Activated CD4-positive, alpha-beta T cell treated with anti-CD3 and anti-CD28 coated beads, Interleukin-2, Interleukin-6, amounts not matched to agents 100 ng/mL and 50 ng/mL, durations not matched to agents 16 hours and 8 hours (primary cell): ENCODE data around the gene TP53I13.
A peak's percentile ranks its signal among the peaks of the same experiment; 100 is the strongest.
"Not testable (repeated sequence)": the region's sequence is repeated elsewhere in the genome, so short reads cannot be mapped to it uniquely, and the experiment has no call there.

Experiments
- DNase-seq: peaks from one replicate; pipeline ENCODE4 v3.0.0-alpha.2; 2020

TP53I13 gene, protein sequence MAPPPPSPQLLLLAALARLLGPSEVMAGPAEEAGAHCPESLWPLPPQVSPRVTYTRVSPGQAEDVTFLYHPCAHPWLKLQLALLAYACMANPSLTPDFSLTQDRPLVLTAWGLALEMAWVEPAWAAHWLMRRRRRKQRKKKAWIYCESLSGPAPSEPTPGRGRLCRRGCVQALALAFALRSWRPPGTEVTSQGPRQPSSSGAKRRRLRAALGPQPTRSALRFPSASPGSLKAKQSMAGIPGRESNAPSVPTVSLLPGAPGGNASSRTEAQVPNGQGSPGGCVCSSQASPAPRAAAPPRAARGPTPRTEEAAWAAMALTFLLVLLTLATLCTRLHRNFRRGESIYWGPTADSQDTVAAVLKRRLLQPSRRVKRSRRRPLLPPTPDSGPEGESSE

DNA sequence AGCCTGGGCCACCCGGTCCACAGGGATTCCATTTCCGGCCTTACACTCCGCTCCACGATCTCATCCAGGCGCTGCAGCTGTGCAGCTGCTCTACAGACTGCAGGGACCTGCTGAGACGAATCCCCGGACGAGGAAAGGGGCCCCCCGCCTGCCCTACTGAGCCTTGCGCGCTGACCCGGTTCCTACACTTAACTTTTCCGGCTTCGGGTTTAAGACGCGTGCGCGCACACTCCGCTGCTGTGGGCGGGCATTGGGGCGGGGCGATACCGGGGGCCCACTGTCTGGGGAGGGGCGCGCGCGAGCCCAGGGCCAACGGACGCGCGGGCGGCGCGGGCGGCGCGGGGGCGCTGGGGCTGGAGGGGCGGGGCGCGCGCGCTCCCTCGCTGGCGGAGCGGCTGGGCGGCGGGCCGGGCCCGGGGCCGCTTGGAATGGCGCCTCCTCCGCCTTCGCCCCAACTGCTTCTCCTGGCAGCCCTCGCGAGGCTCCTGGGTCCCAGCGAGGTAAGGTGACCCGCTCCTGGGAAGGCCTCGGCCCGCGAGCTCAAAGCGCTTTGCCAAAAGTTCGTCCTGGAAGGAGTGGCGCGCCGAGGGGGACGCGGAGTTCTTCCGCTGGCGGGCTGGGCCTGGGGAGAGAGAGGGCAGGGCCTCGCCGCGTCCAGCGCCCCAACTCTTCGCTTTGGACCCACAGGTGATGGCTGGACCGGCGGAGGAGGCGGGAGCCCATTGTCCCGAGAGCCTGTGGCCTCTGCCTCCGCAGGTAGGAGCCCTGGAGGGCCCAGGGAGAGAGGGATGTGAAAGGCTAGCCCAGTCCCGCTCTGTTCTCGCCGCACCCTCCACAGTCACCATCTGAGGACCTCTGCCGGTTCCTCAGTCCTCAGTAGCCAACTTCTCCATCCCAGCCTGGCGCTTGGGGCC lies at the start of gene TP53I13:
TSS of gene TP53I13 (plus strand) at position 371 of the 914 bp plus-strand sequence. CDS start at position 429, 58 bp downstream.
- peak; percentile 95 for DNase-seq

DNA sequence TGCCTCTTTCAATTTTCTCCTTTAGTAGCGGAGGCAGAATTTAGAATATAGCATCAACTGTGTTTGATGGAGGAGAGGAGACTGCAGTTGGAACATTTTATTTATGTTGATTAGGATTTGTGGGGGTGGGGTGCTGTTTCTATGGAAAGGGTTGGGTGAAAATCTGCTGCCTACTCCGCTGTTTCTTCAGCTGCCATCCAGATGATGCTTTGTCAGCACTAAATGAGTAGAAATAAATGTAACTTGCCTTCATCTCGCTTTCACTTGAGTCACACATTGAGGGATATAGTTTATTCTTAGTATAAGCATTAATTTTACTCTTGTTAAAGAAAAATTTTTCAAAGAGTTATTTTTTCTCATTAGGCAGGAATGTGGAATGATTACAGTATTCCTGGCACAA lies 43.8 kb upstream of the TP53I13 start:
- no peak for DNase-seq

DNA sequence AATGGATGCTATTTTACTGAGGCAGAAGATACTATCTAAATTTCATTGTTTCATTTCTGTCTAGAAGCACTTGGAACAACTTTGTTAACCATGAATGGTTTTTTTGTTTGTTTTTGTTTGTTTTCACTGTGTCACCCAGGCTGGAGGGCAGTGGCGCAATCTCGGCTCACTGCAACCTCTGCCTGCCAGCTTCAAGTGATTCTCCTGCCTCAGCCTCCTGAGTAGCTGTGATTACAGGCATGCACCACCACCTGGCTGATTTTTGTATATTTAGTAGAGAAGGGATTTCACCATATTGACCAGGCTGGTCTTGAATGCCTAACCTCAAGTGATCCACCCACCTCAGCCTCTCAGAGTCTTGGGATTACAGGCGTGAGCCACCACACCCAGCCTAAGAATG lies 42.2 kb upstream of the TP53I13 start:
- DNase-seq: no peak

DNA sequence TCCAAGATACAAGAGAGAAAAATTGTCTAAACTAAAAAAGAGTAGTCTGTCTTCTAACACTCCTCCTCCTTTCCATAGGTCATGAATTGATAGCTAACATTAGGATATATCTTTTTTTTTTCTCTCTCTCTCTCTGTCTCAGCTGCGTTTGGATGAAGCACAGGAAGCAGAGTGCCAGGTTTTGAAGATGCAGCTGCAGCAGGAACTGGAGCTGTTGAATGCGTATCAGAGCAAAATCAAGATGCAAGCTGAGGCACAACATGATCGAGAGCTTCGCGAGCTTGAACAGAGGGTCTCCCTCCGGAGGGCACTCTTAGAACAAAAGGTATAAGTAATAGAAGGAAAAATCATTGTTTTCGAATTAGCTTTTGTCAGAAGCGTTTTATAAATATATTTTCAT lies 34.5 kb upstream of the TP53I13 start:
- DNase-seq: no peak

DNA sequence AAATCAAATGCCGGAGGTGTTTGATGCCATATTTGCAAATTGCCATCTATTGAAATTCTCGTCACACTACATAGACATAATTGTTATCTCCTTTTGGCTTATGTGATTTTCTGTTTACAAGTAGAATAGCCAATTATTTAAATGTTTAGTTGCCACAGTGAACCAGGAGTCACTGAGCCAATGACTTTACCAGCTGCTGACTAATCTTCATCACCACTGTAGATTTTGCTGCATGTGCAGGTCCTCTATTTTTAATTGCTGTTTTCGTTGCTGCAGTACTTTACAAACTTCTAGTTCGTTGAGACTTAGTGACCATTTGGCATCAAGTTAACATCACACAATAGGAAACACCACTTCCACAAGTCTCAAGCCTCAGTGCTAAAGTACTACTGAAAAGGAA lies 24.4 kb upstream of the TP53I13 start:
- DNase-seq: no peak

DNA sequence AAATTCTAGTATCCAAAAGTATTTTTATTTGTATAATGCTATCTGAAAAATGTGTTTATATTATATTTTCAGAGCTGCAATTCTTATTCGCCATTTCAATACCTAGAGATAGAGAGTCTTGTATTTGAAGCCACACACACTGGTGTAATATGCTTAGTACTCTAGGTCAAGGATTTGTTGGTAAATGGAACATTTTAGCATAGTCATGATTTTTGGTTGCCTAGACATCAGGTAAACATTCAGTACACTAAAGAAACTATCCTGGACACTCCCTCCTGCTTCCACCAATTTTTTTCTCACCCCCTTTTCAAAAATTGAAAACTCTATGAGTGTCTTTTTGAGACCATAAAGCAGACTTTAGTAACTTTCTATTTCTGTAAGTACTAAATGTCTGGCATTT lies 22.4 kb upstream of the TP53I13 start:
- DNase-seq: no peak

DNA sequence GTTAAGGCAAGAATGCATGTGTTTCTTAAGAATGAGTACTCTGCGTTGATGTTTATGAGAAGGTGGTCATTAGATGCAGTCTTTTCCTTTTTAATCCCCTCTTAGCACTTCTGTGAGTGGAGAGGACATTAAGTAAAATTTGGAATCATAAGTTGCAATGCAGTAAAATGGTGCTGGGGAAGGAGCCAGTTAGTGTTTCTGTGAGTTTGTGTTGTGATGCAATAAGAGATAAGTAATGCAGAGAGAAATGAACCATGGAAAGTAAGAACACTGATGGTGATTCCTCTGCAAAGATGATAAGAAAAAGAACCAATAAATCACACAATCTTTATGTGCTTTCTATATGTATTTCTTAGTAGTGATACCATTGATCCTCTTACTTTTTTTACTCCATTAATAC lies 21.7 kb upstream of the TP53I13 start:
- no peak for DNase-seq

DNA sequence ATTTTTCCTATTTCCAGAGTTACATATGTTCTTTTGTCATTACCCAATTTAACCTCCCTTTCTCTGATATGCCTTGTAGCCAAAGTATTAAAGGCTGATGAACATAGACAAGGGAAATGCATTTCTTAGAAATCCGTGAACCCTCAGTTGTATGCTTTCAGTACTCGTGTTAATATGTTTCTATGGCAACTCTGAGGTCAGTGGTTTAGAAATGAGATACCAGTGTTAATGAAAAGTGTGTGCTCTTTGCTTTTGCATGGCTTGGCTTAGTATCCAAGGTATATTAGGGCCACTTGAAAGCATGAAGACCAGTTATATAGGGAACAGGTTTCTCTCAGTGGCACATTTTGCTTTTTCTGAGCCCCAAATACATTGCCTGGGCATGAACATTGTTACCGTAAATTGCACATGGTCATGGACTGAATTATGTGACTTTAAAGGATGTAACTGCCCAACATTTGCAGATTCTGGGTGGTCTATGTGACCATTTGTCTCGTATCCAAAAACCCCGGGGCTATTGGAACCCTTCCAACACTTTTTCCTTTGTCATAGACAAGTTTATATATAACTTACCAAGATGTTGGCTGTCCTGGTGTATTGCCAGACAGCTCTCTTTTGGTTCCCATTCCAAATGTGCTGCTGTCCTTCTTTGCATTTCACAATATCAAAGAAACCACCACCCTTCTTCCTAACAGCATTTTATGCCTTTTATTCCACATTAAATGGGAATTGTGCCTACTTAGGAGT lies 19.2 kb upstream of the TP53I13 start:
- DNase-seq: peak; percentile 53

DNA sequence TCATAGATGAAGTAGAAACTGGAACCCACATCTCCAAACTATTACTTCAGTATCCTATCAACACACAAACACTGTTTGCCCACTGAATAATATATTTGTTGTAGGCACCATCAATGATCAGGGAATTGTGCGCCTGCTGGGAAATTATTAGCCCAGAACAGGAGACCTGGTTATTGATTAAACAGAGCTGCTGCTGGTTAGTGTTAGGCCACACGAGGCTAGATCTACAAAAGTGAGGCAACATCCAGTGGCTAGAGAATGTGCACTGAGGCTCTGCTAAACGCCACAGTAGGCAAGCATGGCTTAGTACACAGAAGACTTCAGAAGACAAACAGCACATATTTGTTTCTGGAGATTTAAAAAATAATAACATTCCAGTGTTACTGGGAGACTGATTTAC lies 12.7 kb upstream of the TP53I13 start:
- DNase-seq: no peak

DNA sequence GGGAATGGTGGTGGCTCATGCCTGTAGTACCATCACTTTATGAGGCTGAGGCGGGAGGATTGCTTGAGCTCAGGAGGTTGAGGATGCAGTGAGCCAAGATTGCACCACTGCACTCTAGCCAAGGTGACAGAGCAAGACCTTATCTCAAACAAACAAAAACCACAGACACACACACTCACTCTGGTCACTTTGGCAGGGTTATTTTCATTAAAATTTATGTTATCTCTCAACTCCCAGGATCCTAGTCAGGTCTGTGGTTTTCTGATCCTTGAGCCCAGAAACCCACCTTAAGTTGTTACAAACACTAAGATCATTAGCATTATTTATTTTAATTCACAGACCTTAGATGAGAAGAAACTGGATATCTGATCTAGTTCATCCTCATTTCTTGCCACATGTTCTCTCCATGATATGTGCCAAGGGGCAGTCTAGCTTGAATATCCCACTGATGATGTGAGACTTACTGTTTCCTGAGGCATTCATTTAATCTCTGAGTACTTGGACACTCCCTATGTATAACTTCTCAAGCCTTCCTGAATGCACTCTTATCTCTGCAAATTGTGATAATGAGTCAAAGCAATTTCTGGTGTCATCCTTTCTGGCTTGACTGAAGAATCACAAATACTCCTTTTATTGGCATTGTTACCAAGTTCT lies 11.3 kb upstream of the TP53I13 start:
- DNase-seq: no peak

DNA sequence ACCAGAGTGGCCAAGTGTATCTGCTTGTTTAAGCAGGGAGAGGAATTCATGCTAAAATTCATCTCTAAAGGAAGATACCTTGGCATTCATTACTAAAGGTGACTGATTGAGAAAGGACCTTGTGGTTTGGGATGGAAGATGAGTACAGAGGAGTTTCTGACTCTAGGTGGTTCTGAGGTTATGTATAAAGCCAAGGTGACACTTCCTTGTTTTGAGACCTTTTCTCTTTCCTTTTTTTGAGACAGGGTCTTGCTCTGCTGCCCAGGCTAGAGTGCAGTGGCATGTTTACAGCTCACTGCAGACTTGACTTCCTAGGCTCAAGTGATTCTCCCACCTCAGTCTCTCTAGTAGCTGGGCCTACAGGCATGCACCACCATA lies 10.8 kb upstream of the TP53I13 start:
- peak; percentile 38 for DNase-seq

DNA sequence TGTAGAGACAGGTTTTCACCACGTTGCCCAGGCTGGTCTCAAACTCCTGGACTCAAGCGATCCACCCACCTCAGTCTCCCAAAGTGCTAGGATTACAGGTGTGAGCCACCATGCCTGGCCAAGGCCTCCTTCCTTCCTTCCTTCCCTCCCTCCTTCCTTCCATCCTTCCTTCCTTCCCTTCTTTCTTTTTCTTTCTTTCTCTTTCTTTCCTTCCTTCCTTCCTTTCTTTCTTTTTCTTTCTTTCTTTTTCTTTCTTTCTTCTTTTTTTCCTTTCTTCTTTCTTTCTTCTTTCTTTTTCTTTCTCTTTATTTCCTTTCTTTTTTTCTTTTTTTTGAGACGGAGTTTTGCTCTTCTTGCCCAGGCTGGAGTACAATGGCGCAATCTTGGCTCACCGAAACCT lies 10.4 kb upstream of the TP53I13 start:
- not testable (repeated sequence) for DNase-seq

DNA sequence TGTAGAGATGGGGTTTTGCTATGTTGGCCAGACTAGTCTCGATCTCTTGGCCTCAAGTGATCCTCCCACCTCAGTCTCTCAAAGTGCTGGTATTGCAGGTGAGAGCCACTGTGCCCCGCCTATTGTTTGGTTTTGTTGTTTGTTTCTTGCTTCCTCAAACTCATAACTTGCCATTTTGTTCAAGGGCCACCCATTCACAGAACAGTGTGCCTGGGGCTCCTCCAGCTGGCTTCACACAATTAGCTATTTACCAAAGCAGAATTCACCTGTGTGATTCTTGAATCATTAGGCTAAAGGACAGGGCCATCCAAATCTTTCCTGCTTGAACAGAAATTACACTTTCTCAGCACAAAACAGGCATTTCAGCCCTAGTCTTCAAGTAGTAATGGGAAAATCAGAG lies 8.9 kb upstream of the TP53I13 start:
- DNase-seq: no peak

DNA sequence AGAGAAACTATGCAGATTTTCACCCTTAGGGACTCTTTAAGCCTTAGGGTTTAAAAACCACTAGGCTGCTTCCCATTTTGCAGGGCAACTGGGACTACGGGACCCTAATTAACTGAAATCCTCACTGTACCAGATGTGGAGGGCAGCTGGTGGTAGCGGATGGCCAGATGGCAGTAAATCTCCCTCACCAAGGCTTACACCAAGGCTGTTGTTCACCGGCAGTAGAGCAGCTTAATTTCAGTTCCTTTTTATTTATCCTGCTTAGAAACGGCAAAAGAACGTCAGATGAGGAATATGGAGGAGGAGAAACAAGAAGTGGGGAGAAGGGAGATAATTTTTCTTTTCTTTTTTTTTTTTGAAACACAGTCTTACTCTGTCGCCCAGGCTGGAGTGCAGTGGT lies 8.2 kb upstream of the TP53I13 start:
- DNase-seq: no peak

DNA sequence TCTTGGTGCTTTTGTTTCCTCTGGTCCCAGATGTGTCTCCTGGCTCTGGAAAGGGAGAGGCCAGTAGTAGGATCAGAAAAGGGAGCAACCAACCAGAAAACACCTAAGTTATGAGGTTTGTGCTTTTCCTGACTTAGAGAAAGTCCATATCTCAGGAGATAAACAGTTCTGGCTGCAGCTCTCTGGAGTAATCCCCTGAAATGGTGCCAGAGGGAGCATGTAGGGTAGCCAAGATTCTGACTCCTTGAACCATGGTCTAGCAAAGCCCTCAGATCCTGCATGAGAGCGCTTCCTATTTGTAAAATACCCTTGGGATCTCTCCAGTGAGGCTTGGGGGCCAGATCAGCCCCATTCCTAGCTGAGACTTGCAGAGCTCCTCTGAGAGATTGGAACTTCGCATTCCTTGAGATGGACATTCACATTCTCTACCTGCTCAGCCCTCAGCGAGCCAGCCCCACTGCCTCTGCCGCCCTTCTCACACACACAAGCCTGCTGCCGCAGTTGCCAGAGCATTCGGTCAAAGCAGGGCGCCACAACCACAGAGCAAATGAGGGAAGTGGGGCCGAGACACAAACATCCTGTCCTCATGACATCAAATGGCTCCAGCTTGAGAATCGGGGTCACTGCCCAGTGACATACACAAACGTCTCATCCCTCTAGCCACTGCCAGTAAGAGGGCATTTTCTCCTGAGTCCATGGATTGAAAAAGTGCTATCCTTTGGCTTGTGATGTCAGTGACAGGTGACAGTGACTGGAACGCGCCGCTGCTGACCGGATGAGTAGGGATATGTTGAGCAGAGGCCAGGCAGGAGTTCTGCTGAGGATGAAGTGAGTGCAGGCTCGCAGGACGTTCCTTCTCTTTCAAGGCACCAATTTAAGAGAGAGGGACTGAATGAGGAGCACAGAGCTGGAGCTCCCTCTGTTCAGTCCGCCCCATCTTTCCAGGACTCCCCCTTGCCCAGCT lies 6.7 kb upstream of the TP53I13 start:
- DNase-seq: no peak

DNA sequence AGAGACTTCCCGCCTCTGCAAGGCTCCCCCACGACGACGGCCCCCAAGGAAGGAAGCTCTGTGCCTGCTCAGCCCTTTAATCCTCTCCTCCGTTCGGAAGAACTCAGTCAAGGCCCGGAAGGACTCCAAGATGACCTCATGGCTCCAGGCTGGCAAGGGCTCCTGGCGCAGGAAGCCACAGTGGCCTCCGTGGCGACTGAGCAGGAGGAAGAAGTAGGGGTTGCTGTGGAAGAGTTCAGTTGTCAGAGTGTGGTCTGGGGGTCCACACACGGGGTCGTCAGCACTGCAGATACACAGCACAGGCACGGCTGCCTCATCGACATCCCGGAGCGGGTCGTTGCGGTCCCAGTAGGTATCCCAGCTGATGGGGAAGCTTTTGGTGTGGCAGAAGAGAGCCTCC lies 5.9 kb upstream of the TP53I13 start:
- DNase-seq: no peak

DNA sequence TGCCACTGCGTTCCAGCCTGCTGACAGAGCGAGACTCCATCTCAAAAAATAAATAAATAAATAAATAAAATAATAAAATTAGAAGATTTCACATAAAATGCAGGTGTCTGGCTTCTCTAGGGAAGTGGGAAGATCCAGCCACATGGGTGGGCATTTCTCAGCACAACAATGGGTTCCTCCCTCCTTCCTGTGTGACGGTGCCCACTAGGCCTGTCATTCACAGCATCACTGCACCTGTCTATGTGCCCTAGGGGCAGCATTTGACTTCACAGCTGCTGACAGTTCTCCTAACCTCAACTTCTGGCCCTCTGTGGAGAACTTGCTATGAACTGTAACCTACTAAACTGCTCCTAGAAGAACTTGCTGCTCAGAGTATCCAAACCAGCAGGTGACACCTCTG lies 4.7 kb upstream of the TP53I13 start:
- no peak for DNase-seq

DNA sequence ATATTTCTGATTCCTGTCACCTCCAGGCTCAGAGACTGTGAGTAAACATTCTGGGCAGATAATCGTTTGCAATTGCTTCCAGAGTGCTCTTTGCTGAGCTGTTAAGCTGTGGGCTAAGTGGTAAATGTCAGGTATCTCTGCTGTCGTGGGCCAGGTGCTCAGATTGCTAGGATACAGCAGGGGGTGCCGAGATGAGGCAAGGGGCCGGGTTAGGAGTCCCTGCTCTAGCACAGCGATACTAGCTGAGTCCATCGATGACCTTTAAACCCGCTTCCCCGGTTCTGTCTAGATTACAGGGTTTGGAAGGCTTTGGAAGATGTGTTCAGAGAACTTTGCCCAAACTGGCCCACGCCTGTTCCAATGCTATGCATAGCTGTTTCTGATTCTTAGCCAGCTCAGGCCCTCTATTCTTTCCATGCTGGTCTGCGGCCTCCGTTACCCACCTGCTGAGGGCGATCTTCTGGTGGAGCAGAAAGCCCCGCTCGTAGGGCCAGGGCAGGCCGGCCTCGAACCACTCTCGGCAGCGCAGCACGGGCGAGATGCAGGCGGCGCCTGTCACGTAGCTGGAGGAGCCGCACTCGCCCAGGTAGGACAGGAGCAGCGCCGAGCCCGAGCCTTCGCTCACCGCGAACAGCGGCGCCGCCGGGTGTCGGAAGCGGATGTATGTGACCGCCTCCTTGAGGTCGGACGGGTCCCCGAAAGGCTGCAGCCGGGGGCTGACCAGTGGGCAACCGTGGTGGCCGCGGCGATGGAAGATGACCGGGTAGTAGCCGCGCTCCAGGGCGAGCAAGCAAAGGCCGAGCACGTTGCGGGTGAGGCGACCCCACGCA lies 2.6 kb upstream of the TP53I13 start:
- peak; percentile 72 for DNase-seq

DNA sequence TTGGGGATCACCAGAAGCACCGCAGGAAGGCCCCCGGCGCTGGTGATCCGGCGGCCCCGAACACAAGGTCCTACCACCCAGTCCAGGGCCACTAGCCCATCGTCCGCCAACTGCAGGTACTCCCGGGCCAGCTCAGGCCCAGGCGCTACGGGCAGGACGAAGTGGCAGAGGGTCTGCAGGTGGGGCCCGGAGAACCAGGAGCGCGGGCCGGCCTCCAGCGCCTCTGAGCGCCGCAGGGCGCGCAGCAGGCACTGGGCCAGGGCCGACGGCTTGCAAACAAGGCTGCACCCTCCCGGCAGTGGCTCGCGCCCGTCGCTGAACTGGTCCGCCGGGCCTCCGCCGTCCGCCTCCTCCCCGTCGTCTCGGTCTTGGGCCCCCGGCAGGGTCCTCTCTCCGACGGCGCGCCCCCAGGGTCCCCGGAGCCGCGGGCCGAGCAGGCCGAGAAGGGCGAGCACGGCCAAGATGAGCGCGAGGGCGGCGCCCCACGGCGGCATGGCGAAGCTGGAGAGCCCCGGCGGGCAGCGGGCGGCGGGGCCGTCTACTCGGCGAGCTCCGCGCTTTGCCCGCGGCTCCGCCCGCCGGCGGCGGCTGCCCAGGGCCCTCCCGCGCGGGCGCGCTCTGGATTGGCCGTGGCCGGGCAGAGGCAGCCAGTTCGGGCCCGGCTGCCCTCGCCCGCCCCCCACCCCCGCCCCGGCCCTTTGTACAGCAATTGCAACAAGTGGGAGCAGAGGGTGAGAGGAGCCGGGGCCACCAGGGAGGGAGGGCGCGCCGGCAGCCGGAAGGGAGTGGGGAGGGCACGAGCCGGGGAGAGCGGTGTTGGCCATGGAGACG lies 1.8 kb upstream of the TP53I13 start, which contains the start of gene ABHD15:
TSS of gene ABHD15 (minus strand) at position 565 of the 831 bp plus-strand sequence. CDS start at position 494, 71 bp downstream.
- DNase-seq: peak; percentile 76

DNA sequence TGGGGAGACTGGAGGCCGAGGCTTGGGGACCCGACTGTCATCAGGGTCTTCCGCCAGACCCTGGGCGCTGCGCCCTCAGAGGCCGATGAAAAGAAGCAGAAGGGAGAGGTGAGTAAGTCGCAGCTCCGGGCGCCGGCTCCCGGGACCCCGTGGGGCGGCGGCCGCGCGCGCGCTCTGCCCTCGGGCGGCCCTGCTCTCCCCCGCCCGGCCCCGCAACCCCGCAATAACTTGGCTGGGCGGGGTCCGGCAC lies 1.3 kb upstream of the TP53I13 start:
- no peak for DNase-seq
